WTC11 (cell line): ENCODE data around the gene MTA1.

Source experiments
- ZBTB21 ChIP-seq: sonication (generic); formaldehyde crosslinking; IDR thresholded peaks from 2 replicates; pipeline ENCODE4 v1.8.1; 2023; ENCODE audit warnings: mild to moderate bottlenecking, missing genetic modification reagents, borderline replicate concordance
- ZNF121 ChIP-seq: sonication (generic); formaldehyde crosslinking; IDR thresholded peaks from 2 replicates; pipeline ENCODE4 v1.8.0; 2023; ENCODE audit warnings: missing genetic modification reagents
- TF ChIP-seq, protein P1 (sequence below): fragments of 200-600 bp; IDR thresholded peaks from 2 replicates; pipeline ENCODE4 v1.8.0; 2022; ENCODE audit warnings: antibody characterized with exemption
- TF ChIP-seq, protein P2 (sequence below): sonication (generic); formaldehyde crosslinking; IDR thresholded peaks from 2 replicates; pipeline ENCODE4 v1.8.1; 2022; ENCODE audit warnings: missing genetic modification reagents, borderline replicate concordance
- TF ChIP-seq, protein P3 (sequence below): sonication (generic); formaldehyde crosslinking; IDR thresholded peaks from 2 replicates; pipeline ENCODE4 v1.8.1; 2022; ENCODE audit warnings: mild to moderate bottlenecking, missing genetic modification reagents, moderate library complexity, borderline replicate concordance

DNA sequence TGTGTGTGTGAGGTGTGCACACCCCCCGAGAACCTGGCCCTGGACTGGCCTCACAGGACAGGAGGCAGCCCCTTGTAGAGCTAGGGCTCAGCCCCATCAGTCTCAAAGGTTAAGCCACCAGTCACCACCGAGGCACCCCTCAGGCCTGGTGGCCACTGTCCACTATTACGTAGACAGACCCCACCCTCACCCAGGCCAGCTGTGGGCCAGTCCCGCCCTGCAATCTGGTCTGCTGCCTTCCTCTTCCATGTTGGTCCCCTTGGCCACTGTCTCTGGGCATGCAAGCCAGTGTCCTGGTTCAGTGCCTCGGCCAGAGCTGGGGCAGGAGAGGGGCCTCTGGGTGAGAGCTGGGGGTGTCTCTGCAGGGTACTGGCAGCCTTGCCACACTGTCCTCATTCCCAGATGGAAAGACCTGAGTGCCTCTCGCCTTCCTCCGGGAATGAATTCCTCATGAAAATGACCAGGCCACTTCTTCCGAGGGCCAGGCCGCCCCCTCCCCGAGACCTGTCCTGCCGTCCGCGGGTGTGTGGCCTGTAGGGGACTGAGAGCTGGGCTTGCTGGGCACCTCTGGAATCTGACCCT lies 22.2 kb upstream of the MTA1 start:
- TF ChIP-seq, protein P1, sequence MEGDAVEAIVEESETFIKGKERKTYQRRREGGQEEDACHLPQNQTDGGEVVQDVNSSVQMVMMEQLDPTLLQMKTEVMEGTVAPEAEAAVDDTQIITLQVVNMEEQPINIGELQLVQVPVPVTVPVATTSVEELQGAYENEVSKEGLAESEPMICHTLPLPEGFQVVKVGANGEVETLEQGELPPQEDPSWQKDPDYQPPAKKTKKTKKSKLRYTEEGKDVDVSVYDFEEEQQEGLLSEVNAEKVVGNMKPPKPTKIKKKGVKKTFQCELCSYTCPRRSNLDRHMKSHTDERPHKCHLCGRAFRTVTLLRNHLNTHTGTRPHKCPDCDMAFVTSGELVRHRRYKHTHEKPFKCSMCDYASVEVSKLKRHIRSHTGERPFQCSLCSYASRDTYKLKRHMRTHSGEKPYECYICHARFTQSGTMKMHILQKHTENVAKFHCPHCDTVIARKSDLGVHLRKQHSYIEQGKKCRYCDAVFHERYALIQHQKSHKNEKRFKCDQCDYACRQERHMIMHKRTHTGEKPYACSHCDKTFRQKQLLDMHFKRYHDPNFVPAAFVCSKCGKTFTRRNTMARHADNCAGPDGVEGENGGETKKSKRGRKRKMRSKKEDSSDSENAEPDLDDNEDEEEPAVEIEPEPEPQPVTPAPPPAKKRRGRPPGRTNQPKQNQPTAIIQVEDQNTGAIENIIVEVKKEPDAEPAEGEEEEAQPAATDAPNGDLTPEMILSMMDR = no peak
- TF ChIP-seq ZNF121 (CRISPR knock-in tag) (no peak), ZBTB21 (no peak)
- TF ChIP-seq, protein P2, sequence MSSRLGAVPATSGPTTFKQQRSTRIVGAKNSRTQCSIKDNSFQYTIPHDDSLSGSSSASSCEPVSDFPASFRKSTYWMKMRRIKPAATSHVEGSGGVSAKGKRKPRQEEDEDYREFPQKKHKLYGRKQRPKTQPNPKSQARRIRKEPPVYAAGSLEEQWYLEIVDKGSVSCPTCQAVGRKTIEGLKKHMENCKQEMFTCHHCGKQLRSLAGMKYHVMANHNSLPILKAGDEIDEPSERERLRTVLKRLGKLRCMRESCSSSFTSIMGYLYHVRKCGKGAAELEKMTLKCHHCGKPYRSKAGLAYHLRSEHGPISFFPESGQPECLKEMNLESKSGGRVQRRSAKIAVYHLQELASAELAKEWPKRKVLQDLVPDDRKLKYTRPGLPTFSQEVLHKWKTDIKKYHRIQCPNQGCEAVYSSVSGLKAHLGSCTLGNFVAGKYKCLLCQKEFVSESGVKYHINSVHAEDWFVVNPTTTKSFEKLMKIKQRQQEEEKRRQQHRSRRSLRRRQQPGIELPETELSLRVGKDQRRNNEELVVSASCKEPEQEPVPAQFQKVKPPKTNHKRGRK (CRISPR knock-in tag) = no peak
- TF ChIP-seq, protein P3, sequence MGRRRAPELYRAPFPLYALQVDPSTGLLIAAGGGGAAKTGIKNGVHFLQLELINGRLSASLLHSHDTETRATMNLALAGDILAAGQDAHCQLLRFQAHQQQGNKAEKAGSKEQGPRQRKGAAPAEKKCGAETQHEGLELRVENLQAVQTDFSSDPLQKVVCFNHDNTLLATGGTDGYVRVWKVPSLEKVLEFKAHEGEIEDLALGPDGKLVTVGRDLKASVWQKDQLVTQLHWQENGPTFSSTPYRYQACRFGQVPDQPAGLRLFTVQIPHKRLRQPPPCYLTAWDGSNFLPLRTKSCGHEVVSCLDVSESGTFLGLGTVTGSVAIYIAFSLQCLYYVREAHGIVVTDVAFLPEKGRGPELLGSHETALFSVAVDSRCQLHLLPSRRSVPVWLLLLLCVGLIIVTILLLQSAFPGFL = no peak
